Rectal smooth muscle tissue (tissue), 1 donor: ENCODE data around the gene GPC5.

Source experiments
- H3K27ac ChIP-seq: one replicate; pipeline ENCODE4 v1.7.0; 2013; ENCODE audit warnings: low read depth, low read length, inconsistent platforms
- H3K27me3 ChIP-seq: one replicate; pipeline ENCODE4 v1.7.0; 2013; ENCODE audit warnings: low read length; ENCODE audit not compliant: control insufficient read depth, insufficient read depth
- H3K36me3 ChIP-seq: one replicate; pipeline ENCODE4 v1.7.0; 2013; ENCODE audit warnings: low read length; ENCODE audit not compliant: control insufficient read depth, insufficient read depth
- H3K4me1 ChIP-seq: one replicate; pipeline ENCODE4 v1.7.0; 2013; ENCODE audit warnings: low read length; ENCODE audit not compliant: control insufficient read depth, insufficient read depth
- H3K4me3 ChIP-seq: one replicate; pipeline ENCODE4 v1.7.0; 2013; ENCODE audit warnings: low read length
- H3K9ac ChIP-seq: one replicate; pipeline ENCODE4 v1.7.0; 2013; ENCODE audit warnings: low read length

Gene GPC5

GRCh38 chr13:91357613-91358386, 40.6 kb upstream of the GPC5 start:
- H3K27ac ChIP-seq, result no peak overlapping the region
- no peaks in the 10 kb centered on the region for H3K27me3 ChIP-seq
- H3K36me3 ChIP-seq, result no peaks in the 10 kb centered on the region
- no peaks in the 10 kb centered on the region for H3K4me1 ChIP-seq
- H3K9ac ChIP-seq, result no peak overlapping the region
- no peak overlapping the region for H3K4me3 ChIP-seq

DNA sequence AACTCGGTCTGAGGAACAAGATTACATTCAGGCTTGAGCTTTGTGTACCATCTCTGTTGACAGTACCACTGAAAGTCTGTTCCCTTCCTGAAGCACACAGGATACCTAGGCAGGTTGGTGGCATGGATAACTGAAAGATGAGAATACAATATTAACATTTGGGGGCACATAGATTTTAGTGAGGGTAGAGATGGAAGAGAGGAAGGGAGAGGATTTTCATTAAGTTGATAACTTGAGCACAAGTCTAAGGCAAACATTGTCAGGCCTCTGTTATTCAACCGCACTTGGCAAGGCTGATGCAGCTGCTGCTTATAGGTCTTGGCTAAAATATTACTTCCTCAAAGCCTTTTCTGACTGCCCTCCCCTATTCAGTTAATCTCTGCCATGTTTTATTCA, 40.0 kb upstream of the GPC5 start:
- Histone ChIP-seq H3K27ac (no peak overlapping the region), H3K4me3 (no peak overlapping the region), H3K27me3 (no peaks in the 10 kb centered on the region), H3K36me3 (no peaks in the 10 kb centered on the region), H3K4me1 (no peaks in the 10 kb centered on the region), H3K9ac (no peak overlapping the region)

DNA sequence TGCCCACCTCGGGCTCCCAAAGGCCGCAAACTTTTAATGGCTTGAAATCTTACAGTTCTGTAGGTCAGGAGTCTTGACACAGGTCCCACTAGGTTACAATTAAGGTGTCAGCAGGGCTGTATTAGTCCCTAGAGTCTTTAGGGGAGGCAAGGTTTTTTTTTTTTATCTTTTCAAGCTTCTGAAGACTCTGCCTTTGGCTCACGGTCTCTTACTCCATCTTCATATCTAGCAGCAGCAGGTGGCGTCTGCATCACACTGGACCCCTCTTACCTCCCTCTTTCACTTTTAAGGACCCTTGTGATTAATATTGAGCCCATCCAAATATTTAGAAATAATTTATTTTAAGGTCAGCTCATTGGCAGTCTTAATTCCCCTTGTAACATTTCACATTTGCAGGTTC, 39.3 kb upstream of the GPC5 start:
- H3K36me3 ChIP-seq, result no peaks in the 10 kb centered on the region
- no peak overlapping the region for H3K27ac ChIP-seq
- no peaks in the 10 kb centered on the region for H3K27me3 ChIP-seq
- no peak overlapping the region for H3K9ac ChIP-seq
- no peak overlapping the region for H3K4me3 ChIP-seq
- H3K4me1 ChIP-seq, result no peaks in the 10 kb centered on the region

- no peak overlapping the region for H3K27ac ChIP-seq
- no peaks in the 10 kb centered on the region for H3K4me1 ChIP-seq
- H3K4me3 ChIP-seq, result no peak overlapping the region
- no peak overlapping the region for H3K9ac ChIP-seq
- H3K27me3 ChIP-seq, result no peaks in the 10 kb centered on the region
- no peaks in the 10 kb centered on the region for H3K36me3 ChIP-seq
Observed at GRCh38 chr13:91359631-91360030, 38.8 kb upstream of the GPC5 start.

DNA sequence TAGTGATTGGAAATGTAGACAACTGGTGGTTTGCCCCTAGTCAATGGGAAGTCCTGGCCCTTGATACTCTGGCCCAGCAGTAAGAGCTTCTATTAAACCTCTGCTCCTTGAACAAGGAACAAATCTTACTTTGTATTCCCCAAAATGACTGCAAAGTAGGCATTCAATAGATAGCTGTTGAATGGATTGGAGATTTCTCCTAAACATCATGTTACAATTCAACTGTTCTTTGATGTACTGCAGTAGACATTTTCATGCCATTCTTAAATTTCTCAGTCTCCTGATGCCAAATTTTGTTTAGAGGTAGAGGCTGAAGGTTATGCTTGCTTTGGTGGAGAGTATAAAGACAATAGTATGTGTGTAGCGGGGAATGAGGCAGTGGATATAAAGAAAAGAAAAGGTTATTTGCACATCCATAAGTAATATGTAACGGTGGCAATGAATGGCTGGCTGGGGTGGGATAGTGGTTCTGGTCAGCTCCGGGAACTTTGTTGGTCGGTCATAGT, 38.1 kb upstream of the GPC5 start:
- Histone ChIP-seq H3K27me3 (no peaks in the 10 kb centered on the region), H3K36me3 (no peaks in the 10 kb centered on the region), H3K27ac (no peak overlapping the region), H3K4me3 (no peak overlapping the region), H3K9ac (no peak overlapping the region), H3K4me1 (no peaks in the 10 kb centered on the region)

- Histone ChIP-seq H3K4me3 (no peak overlapping the region), H3K4me1 (no peaks in the 10 kb centered on the region), H3K36me3 (no peaks in the 10 kb centered on the region), H3K9ac (no peak overlapping the region), H3K27ac (no peak overlapping the region), H3K27me3 (no peaks in the 10 kb centered on the region)
Observed at GRCh38 chr13:91361755-91362271, 36.6 kb upstream of the GPC5 start.

GRCh38 chr13:91362908-91363307, 35.5 kb upstream of the GPC5 start:
- no peak overlapping the region for H3K27ac ChIP-seq
- H3K9ac ChIP-seq, result no peak overlapping the region
- H3K4me1 ChIP-seq, result no peaks in the 10 kb centered on the region

DNA sequence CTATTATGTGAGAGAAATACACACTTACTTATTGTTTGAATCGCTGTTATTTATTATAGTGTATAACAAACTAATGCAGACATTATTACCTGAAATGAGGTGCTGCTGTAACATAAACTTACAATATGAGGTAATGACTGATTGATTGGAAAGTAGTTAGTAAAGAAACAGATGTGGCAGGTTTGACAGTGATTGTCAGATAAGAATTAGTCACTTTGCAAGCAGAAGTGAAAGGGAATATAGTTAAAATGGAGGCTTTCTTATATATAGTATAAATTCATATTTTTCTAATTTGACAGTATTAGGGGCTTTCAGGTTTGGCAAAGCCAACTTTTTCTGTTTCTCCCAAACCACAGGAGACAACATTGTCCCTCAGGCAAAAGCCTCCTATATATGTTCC, 30.3 kb upstream of the GPC5 start:
- H3K4me3 ChIP-seq, result no peak overlapping the region
- H3K9ac ChIP-seq, result no peak overlapping the region
- no peaks in the 10 kb centered on the region for H3K27me3 ChIP-seq
- no peaks in the 10 kb centered on the region for H3K36me3 ChIP-seq
- H3K4me1 ChIP-seq, result no peaks in the 10 kb centered on the region
- no peak overlapping the region for H3K27ac ChIP-seq

More at GRCh38 chr13:91362908-91363307, 35.5 kb upstream of the GPC5 start:
- Histone ChIP-seq H3K27me3 (no peaks in the 10 kb centered on the region), H3K4me3 (no peak overlapping the region), H3K36me3 (no peaks in the 10 kb centered on the region)

DNA sequence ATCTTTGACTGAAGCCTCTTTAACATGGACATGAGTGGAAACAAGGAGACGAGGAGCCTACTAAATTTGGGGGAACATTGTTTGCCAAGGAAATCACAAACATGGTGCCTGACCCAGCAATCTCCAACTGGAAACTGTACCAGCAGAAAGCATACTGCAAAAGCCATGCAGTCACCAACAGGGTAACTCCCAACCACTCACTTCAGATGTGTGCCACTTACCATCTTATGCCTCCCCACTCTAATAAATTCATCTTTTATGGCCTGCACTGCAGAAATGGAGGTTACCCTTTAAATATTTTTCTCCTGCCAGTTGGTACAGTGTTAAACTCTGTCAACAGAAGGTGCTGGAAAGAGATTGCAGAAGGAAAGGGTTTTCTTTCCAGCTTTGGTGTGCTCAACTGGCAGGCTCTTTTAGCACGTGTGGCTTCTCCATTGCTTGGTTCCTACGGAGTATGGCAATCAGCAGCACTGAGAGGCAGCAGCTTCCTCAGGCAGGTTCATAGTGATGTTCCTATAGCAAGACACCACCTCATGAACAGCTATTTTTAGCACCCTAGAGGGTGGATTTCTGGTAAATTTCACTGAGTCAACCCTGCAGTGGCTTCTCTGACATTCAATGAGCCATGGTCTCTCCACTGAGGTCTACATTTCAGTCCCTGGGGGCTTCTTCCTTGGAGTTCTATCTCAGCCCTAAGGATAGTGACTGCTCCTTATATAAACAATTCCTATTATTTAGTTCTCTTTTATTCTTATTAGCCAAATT, 29.6 kb upstream of the GPC5 start:
- H3K4me1 ChIP-seq, result no peaks in the 10 kb centered on the region
- H3K9ac ChIP-seq, result no peak overlapping the region
- no peaks in the 10 kb centered on the region for H3K36me3 ChIP-seq
- no peak overlapping the region for H3K4me3 ChIP-seq
- H3K27ac ChIP-seq, result no peak overlapping the region
- H3K27me3 ChIP-seq, result no peaks in the 10 kb centered on the region

DNA sequence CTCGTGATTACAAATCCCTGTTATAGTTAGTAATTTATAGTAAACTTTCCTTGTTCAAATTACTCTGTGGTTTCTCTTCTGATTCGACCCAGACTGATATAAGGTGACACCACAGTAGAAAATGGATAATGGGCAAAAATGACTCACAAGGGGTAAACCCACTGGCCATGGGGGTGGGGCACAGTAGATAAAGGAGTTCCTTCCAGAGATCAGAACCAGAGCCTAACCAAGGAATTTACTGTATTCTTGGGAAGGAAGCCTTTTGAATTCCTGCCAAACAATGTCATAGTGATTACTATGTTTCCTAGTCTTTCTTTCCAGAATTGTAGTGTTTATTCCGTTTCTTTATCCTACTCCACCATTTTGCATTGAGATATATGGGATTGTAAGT, 29.0 kb upstream of the GPC5 start:
- H3K9ac ChIP-seq, result no peak overlapping the region
- H3K27me3 ChIP-seq, result no peaks in the 10 kb centered on the region
- no peak overlapping the region for H3K27ac ChIP-seq
- H3K36me3 ChIP-seq, result no peaks in the 10 kb centered on the region
- no peaks in the 10 kb centered on the region for H3K4me1 ChIP-seq
- H3K4me3 ChIP-seq, result no peak overlapping the region

DNA sequence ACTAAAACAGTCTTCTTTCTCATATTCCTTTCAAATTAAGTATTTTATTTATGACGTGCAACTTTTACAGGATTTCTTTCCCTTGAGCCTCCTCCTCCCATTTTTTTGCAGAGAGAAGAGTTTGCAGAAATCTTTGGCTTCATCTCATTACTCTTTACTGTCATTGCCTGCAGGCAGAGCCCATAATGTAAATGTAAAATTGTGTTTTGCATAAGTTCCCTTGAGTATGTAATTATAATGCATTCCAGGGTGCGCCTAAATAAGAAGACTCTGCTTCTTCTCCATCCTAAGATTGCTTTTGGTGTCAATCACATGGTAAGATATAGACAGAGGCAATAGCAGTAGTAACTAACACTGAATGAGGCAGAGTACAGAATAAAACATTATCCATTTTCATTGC, 27.9 kb upstream of the GPC5 start:
- Histone ChIP-seq H3K9ac (no peak overlapping the region), H3K4me1 (no peaks in the 10 kb centered on the region), H3K27ac (no peak overlapping the region), H3K36me3 (no peaks in the 10 kb centered on the region), H3K4me3 (no peak overlapping the region), H3K27me3 (no peaks in the 10 kb centered on the region)

DNA sequence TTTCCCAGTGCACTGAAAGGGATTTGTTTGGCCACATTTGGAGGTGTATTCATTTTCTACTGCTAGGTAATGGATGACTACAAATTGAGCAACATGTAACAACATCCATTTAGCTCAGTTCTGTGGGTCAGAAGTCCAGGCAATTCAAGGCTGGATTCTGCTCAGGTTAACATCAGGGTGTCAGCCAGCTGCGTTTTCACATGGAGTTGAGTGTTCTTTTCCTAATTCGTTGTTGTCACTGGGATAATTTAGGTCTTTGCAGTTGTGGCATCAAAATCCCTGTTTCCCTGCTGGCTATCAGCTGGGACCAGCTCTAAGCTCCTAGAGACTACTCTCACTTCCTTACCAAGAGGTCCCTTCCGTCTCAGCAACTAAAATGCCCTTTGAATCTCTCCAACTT, 25.5 kb upstream of the GPC5 start:
- Histone ChIP-seq H3K4me3 (no peak overlapping the region), H3K27me3 (no peaks in the 10 kb centered on the region), H3K9ac (no peak overlapping the region), H3K36me3 (no peaks in the 10 kb centered on the region), H3K27ac (no peak overlapping the region), H3K4me1 (no peaks in the 10 kb centered on the region)
